Loucy (cell line): ENCODE data around the gene P4HB.

Experiments used
- CTCF ChIP-seq: fragments of 200-600 bp; sonication (generic); conservative IDR thresholded peaks from 2 replicates; pipeline ENCODE4 v1.5.1; 2014; ENCODE audit warnings: mild to moderate bottlenecking, antibody characterized with exemption, low read length
- EZH2phosphoT487 ChIP-seq: fragments of 200-600 bp; IDR thresholded peaks from 2 replicates; pipeline ENCODE4 v1.6.1; 2018; ENCODE audit warnings: antibody characterized with exemption, mild to moderate bottlenecking, moderate library complexity, borderline replicate concordance

- TF ChIP-seq CTCF (no peak), EZH2phosphoT487 (no peak)
Measured at GRCh38 chr17:81831563-81831956, 28.8 kb downstream of the P4HB start.
